ENCODE results near the gene REXO4.
A peak's percentile ranks its signal among the peaks of the same experiment; 100 is the strongest.
"Not testable (repeated sequence)": the region's sequence is repeated elsewhere in the genome, so short reads cannot be mapped to it uniquely, and the experiment has no call there.

REXO4 gene

GRCh38 chr9:133456409-133456808, 38.6 kb upstream of the REXO4 start:
- Mint-ChIP-seq H3K27ac (no peak overlapping the region), H3K36me3 (no peaks in the 10 kb centered on the region), H3K4me1 (peaks cover 7% of the 10 kb centered on the region), H3K4me3 (no peak overlapping the region), H3K27me3 (no peaks in the 10 kb centered on the region), H3K9me3 (no peaks in the 10 kb centered on the region)
- no peak for ATAC-seq (ENCODE audit: low read depth)
- DNase-seq (ENCODE audit: low spot score in 2 of 2), result no peak

GRCh38 chr9:133455936-133456335, 38.1 kb upstream of the REXO4 start:
- Mint-ChIP-seq H3K36me3 (no peaks in the 10 kb centered on the region), H3K9me3 (no peaks in the 10 kb centered on the region), H3K4me3 (no peak overlapping the region), H3K27me3 (no peaks in the 10 kb centered on the region), H3K4me1 (peaks cover 4% of the 10 kb centered on the region), H3K27ac (no peak overlapping the region)
- ATAC-seq (ENCODE audit: low read depth) (no peak), DNase-seq (ENCODE audit: low spot score in 2 of 2) (no peak)

GRCh38 chr9:133454943-133455673, 37.3 kb upstream of the REXO4 start:
- ATAC-seq (ENCODE audit: low read depth) (no peak), DNase-seq (ENCODE audit: low spot score in 2 of 2) (no peak)
- no peaks in the 10 kb centered on the region for H3K27me3 Mint-ChIP-seq
- no peak overlapping the region for H3K27ac Mint-ChIP-seq
- no peaks in the 10 kb centered on the region for H3K9me3 Mint-ChIP-seq
- H3K4me1 Mint-ChIP-seq, result no peaks in the 10 kb centered on the region
- no peaks in the 10 kb centered on the region for H3K36me3 Mint-ChIP-seq
- H3K4me3 Mint-ChIP-seq, result no peak overlapping the region

- Mint-ChIP-seq H3K4me3 (no peak overlapping the region), H3K36me3 (no peaks in the 10 kb centered on the region), H3K27ac (no peak overlapping the region), H3K27me3 (no peaks in the 10 kb centered on the region), H3K4me1 (no peaks in the 10 kb centered on the region), H3K9me3 (no peaks in the 10 kb centered on the region)
- ATAC-seq (ENCODE audit: low read depth), result no peak
- no peak for DNase-seq (ENCODE audit: low spot score in 2 of 2)
Observed at GRCh38 chr9:133454325-133454724, 36.5 kb upstream of the REXO4 start.

- Mint-ChIP-seq H3K4me3 (no peak overlapping the region), H3K9me3 (no peaks in the 10 kb centered on the region), H3K27me3 (no peaks in the 10 kb centered on the region), H3K36me3 (no peaks in the 10 kb centered on the region), H3K4me1 (no peaks in the 10 kb centered on the region), H3K27ac (no peak overlapping the region)
- DNase-seq (ENCODE audit: low spot score in 2 of 2) (no peak), ATAC-seq (ENCODE audit: low read depth) (no peak)
Observed at GRCh38 chr9:133453651-133454050, 35.8 kb upstream of the REXO4 start.

GRCh38 chr9:133452562-133452961, 34.8 kb upstream of the REXO4 start:
- H3K27me3 Mint-ChIP-seq, result no peaks in the 10 kb centered on the region
- ATAC-seq (ENCODE audit: low read depth), result no peak

GRCh38 chr9:133451865-133452264, 34.1 kb upstream of the REXO4 start:
- not testable (repeated sequence) for H3K9me3 Mint-ChIP-seq, H3K36me3 Mint-ChIP-seq

More at GRCh38 chr9:133452562-133452961, 34.8 kb upstream of the REXO4 start:
- Mint-ChIP-seq H3K36me3 (no peaks in the 10 kb centered on the region), H3K4me3 (no peak overlapping the region), H3K4me1 (no peaks in the 10 kb centered on the region), H3K9me3 (no peaks in the 10 kb centered on the region), H3K27ac (no peak overlapping the region)
- DNase-seq (ENCODE audit: low spot score in 2 of 2), result no peak

GRCh38 chr9:133449760-133450159, 31.9 kb upstream of the REXO4 start:
- ATAC-seq (ENCODE audit: low read depth) (no peak), DNase-seq (ENCODE audit: low spot score in 2 of 2) (no peak)
- H3K9me3 Mint-ChIP-seq, result no peaks in the 10 kb centered on the region
- H3K27ac Mint-ChIP-seq, result no peak overlapping the region
- no peak overlapping the region for H3K4me3 Mint-ChIP-seq
- H3K4me1 Mint-ChIP-seq, result no peaks in the 10 kb centered on the region
- no peaks in the 10 kb centered on the region for H3K36me3 Mint-ChIP-seq
- peaks cover 1% of the 10 kb centered on the region for H3K27me3 Mint-ChIP-seq

More at GRCh38 chr9:133451865-133452264, 34.1 kb upstream of the REXO4 start:
- not testable (repeated sequence) for H3K4me1 Mint-ChIP-seq; DNase-seq (ENCODE audit: low spot score in 2 of 2); H3K27me3 Mint-ChIP-seq; H3K27ac Mint-ChIP-seq; H3K4me3 Mint-ChIP-seq
- ATAC-seq (ENCODE audit: low read depth), result peak; percentile 83

GRCh38 chr9:133448487-133448972, 30.7 kb upstream of the REXO4 start:
- Mint-ChIP-seq H3K27ac (no peak overlapping the region), H3K4me1 (no peaks in the 10 kb centered on the region), H3K36me3 (no peaks in the 10 kb centered on the region), H3K4me3 (no peak overlapping the region), H3K9me3 (no peaks in the 10 kb centered on the region), H3K27me3 (peaks cover 1% of the 10 kb centered on the region)
- DNase-seq (ENCODE audit: low spot score in 2 of 2) (no peak), ATAC-seq (ENCODE audit: low read depth) (no peak)

GRCh38 chr9:133445293-133445969, 27.6 kb upstream of the REXO4 start:
- DNase-seq (ENCODE audit: low spot score in 2 of 2), result no peak
- peaks cover 1% of the 10 kb centered on the region for H3K27me3 Mint-ChIP-seq
- H3K9me3 Mint-ChIP-seq, result no peaks in the 10 kb centered on the region
- H3K4me3 Mint-ChIP-seq, result no peak overlapping the region
- no peaks in the 10 kb centered on the region for H3K36me3 Mint-ChIP-seq
- peaks cover 13% of the 10 kb centered on the region for H3K4me1 Mint-ChIP-seq
- H3K27ac Mint-ChIP-seq, result no peak overlapping the region
- no peak for ATAC-seq (ENCODE audit: low read depth)

GRCh38 chr9:133443982-133444381, 26.2 kb upstream of the REXO4 start:
- Mint-ChIP-seq H3K9me3 (no peaks in the 10 kb centered on the region), H3K4me3 (no peak overlapping the region), H3K4me1 (peaks cover 16% of the 10 kb centered on the region), H3K36me3 (no peaks in the 10 kb centered on the region), H3K27me3 (peaks cover 1% of the 10 kb centered on the region), H3K27ac (peak overlapping the region; percentile 53)
- ATAC-seq (ENCODE audit: low read depth), result no peak
- DNase-seq (ENCODE audit: low spot score in 2 of 2), result no peak

GRCh38 chr9:133443248-133443647, 25.4 kb upstream of the REXO4 start:
- peaks cover 16% of the 10 kb centered on the region for H3K4me1 Mint-ChIP-seq
- no peaks in the 10 kb centered on the region for H3K9me3 Mint-ChIP-seq
- no peak overlapping the region for H3K27ac Mint-ChIP-seq
- H3K36me3 Mint-ChIP-seq, result no peaks in the 10 kb centered on the region
- DNase-seq (ENCODE audit: low spot score in 2 of 2) (no peak), ATAC-seq (ENCODE audit: low read depth) (no peak)
- peaks cover 1% of the 10 kb centered on the region for H3K27me3 Mint-ChIP-seq
- H3K4me3 Mint-ChIP-seq, result no peak overlapping the region

- H3K27ac Mint-ChIP-seq, result peak overlapping the region; percentile 92
- no peak for ATAC-seq (ENCODE audit: low read depth)
- H3K9me3 Mint-ChIP-seq, result no peaks in the 10 kb centered on the region
- peak overlapping the region; percentile 56 for H3K4me3 Mint-ChIP-seq
- no peak for DNase-seq (ENCODE audit: low spot score in 2 of 2)
- H3K36me3 Mint-ChIP-seq, result no peaks in the 10 kb centered on the region
- peaks cover 20% of the 10 kb centered on the region for H3K4me1 Mint-ChIP-seq
- H3K27me3 Mint-ChIP-seq, result peaks cover 1% of the 10 kb centered on the region
Observed at GRCh38 chr9:133441571-133441970, 23.8 kb upstream of the REXO4 start.

- no peak overlapping the region for H3K4me3 Mint-ChIP-seq
- peak; percentile 56 to 62 for DNase-seq (ENCODE audit: low spot score in 2 of 2)
- H3K36me3 Mint-ChIP-seq, result no peaks in the 10 kb centered on the region
- no peaks in the 10 kb centered on the region for H3K9me3 Mint-ChIP-seq
- peak overlapping the region; percentile 92 for H3K27ac Mint-ChIP-seq
- H3K27me3 Mint-ChIP-seq, result no peaks in the 10 kb centered on the region
- peaks cover 20% of the 10 kb centered on the region for H3K4me1 Mint-ChIP-seq
- ATAC-seq (ENCODE audit: low read depth), result peak; percentile 98
Observed at GRCh38 chr9:133440874-133441273, 23.1 kb upstream of the REXO4 start.
